HG03097 (cell line): ENCODE measurements around the gene LCOR.
"Not testable (repeated sequence)": the region's sequence is repeated elsewhere in the genome, so short reads cannot be mapped to it uniquely, and the experiment has no call there.

Source experiments
- ATAC-seq: cut with Tn5 transposase; IDR thresholded peaks from one replicate; pipeline ENCODE4 v1.9.1; 2021; ENCODE audit not compliant: unreplicated experiment, low FRiP score

LCOR gene

GRCh38 chr10:97025613-97026242, 193.6 kb downstream of the LCOR start:
- ATAC-seq = no peak

- no peak for ATAC-seq
Observed at GRCh38 chr10:97028126-97028831, 196.2 kb downstream of the LCOR start.

GRCh38 chr10:97028832-97029178, 196.7 kb downstream of the LCOR start:
- no peak for ATAC-seq

GRCh38 chr10:97029271-97029670, 197.2 kb downstream of the LCOR start:
- no peak for ATAC-seq

GRCh38 chr10:97030894-97031293, 198.8 kb downstream of the LCOR start:
- ATAC-seq = no peak

- ATAC-seq = no peak
Observed at GRCh38 chr10:97031459-97031858, 199.4 kb downstream of the LCOR start.

- ATAC-seq = no peak
Observed at GRCh38 chr10:97032624-97033023, 200.5 kb downstream of the LCOR start.

- not testable (repeated sequence) for ATAC-seq
Observed at GRCh38 chr10:97033841-97034240, 201.7 kb downstream of the LCOR start.

GRCh38 chr10:97034301-97034700, 202.2 kb downstream of the LCOR start:
- no peak for ATAC-seq

GRCh38 chr10:97034958-97035769, 203.1 kb downstream of the LCOR start:
- ATAC-seq = no peak

- ATAC-seq = peak; percentile 64
Observed at GRCh38 chr10:97037365-97038361, 205.6 kb downstream of the LCOR start.

GRCh38 chr10:97038688-97039087, 206.6 kb downstream of the LCOR start:
- ATAC-seq = no peak

GRCh38 chr10:97039538-97040247, 207.6 kb downstream of the LCOR start:
- ATAC-seq = no peak

GRCh38 chr10:97040248-97040584, 208.1 kb downstream of the LCOR start:
- ATAC-seq = no peak

- ATAC-seq = no peak
Observed at GRCh38 chr10:97040706-97041105, 208.6 kb downstream of the LCOR start.

GRCh38 chr10:97042081-97042480, 210.0 kb downstream of the LCOR start:
- no peak for ATAC-seq

- ATAC-seq = no peak
Observed at GRCh38 chr10:97042716-97043562, 210.8 kb downstream of the LCOR start.

GRCh38 chr10:97043563-97043855, 211.4 kb downstream of the LCOR start:
- ATAC-seq = no peak
